Measurements from ENCODE around the gene LHFPL4.

Gene LHFPL4

DNA sequence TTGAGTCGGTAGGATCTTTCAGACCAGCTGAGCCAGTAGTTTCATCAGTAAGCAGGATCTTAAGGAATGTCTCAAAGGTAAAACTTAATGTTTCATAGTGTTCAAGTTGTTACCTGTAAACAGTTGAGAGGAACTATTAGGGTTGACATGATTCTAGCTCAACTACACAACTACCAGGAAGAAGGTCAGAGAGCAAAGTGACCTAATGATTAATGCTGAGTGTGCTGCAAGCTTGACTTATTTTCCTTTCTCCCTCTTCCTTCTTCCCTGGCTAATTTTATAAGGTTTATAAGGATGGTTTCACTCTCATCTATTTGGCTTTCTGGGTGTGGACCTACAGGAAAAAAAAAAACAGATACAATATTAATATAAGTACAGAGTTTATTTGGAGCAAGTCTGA lies 30.2 kb upstream of the LHFPL4 start:
- H4K91ac ChIP-seq (ENCODE audit: low read depth, low read length, poor library complexity) = no peak overlapping the region
- H2BK12ac ChIP-seq (ENCODE audit: low read length) = no peak overlapping the region
- H3K4me1 ChIP-seq (ENCODE audit: control insufficient read depth in 2 of 2, insufficient read depth in 1 of 2, low read depth in 1 of 2, low read length in 2 of 2) = no peaks in the 10 kb centered on the region
- H3K14ac ChIP-seq (ENCODE audit: low read length) = no peak overlapping the region
- peaks cover 1 to 5% of the 10 kb centered on the region in 2 donors for H3K9me3 ChIP-seq (replicated peaks in 1 of 2; ENCODE audit: control insufficient read depth in 2 of 2, insufficient read depth in 1 of 2, low read depth in 1 of 2, low read length in 2 of 2)
- WGBS, 2 donors (ENCODE audit: extremely low coverage in 2 of 2, insufficient read length in 2 of 2, insufficient replicate concordance in 1 of 2) = no CpG with 5 or more reads among the region's 1 CpG
- H2AFZ ChIP-seq (ENCODE audit: low read length) = no peak overlapping the region
- H3K27ac ChIP-seq (replicated peaks; ENCODE audit: low read length) = no peak overlapping the region
- H4K8ac ChIP-seq (ENCODE audit: low read depth, low read length) = no peak overlapping the region
- H3K36me3 ChIP-seq (replicated peaks in 1 of 2; ENCODE audit: control insufficient read depth in 2 of 2, insufficient read depth in 2 of 2, low read length in 2 of 2) = no peaks in the 10 kb centered on the region
- H3K18ac ChIP-seq (ENCODE audit: low read length) = no peak overlapping the region
- DNase-seq (ENCODE audit: low spot score) = no peak
- H2BK5ac ChIP-seq (ENCODE audit: low read length) = no peak overlapping the region
- no peak overlapping the region for H2AK5ac ChIP-seq (ENCODE audit: low read depth, low read length)
- H3K4ac ChIP-seq (ENCODE audit: low read length) = no peak overlapping the region
- H3K4me2 ChIP-seq (ENCODE audit: insufficient read depth, low read length, poor library complexity, severe bottlenecking) = no peak overlapping the region
- H3K4me3 ChIP-seq (ENCODE audit: low read length in 2 of 2) = no peak overlapping the region
- no peak overlapping the region for H2BK120ac ChIP-seq (ENCODE audit: low read depth, low read length)
- no peak overlapping the region for H3K9ac ChIP-seq (ENCODE audit: low read depth, low read length, poor library complexity)
- H3K27me3 ChIP-seq (ENCODE audit: control insufficient read depth in 3 of 3, insufficient read depth in 3 of 3, low read depth in 1 of 3, low read length in 3 of 3) = no peaks in the 10 kb centered on the region
- no peaks in the 10 kb centered on the region for H3K79me1 ChIP-seq (ENCODE audit: low read depth, low read length)
- no peak overlapping the region for H2BK15ac ChIP-seq (ENCODE audit: low read length)
- H3K23ac ChIP-seq (ENCODE audit: low read depth, low read length, poor library complexity) = no peak overlapping the region

DNA sequence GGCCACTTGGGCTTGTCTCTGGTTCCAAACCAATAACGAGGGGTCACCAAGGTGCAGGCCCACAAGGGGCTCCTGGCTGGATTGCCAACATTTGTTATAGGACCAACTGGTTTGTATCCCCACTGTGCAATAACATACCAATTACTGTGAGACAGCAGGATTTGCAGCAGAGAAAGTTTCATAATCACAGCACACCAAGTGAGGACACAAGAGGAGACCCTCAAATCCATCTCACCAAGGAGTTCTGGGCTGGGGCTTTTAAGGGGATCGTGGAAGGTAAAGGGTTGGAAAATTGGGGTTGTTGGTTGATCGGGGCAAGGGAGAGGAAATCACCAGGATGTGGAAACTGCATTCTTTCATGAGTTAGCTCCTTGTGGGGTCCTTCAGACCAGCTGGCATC lies 29.7 kb upstream of the LHFPL4 start:
- Histone ChIP-seq H3K79me1 (ENCODE audit: low read depth, low read length) (no peaks in the 10 kb centered on the region), H4K91ac (ENCODE audit: low read depth, low read length, poor library complexity) (no peak overlapping the region), H3K27me3 (ENCODE audit: control insufficient read depth in 3 of 3, insufficient read depth in 3 of 3, low read depth in 1 of 3, low read length in 3 of 3) (no peaks in the 10 kb centered on the region), H2AK5ac (ENCODE audit: low read depth, low read length) (no peak overlapping the region), H3K4me1 (ENCODE audit: control insufficient read depth in 2 of 2, insufficient read depth in 1 of 2, low read depth in 1 of 2, low read length in 2 of 2) (no peaks in the 10 kb centered on the region), H3K4me3 (ENCODE audit: low read length in 2 of 2) (no peak overlapping the region), H3K36me3 (replicated peaks in 1 of 2; ENCODE audit: control insufficient read depth in 2 of 2, insufficient read depth in 2 of 2, low read length in 2 of 2) (no peaks in the 10 kb centered on the region), H3K4ac (ENCODE audit: low read length) (no peak overlapping the region), H3K9me3 (replicated peaks in 1 of 2; ENCODE audit: control insufficient read depth in 2 of 2, insufficient read depth in 1 of 2, low read depth in 1 of 2, low read length in 2 of 2) (peaks cover 1 to 5% of the 10 kb centered on the region in 2 donors), H3K23ac (ENCODE audit: low read depth, low read length, poor library complexity) (no peak overlapping the region), H2BK12ac (ENCODE audit: low read length) (no peak overlapping the region), H3K18ac (ENCODE audit: low read length) (no peak overlapping the region), H2BK120ac (ENCODE audit: low read depth, low read length) (no peak overlapping the region), H2BK5ac (ENCODE audit: low read length) (no peak overlapping the region), H3K4me2 (ENCODE audit: insufficient read depth, low read length, poor library complexity, severe bottlenecking) (no peak overlapping the region), H4K8ac (ENCODE audit: low read depth, low read length) (no peak overlapping the region), H3K27ac (replicated peaks; ENCODE audit: low read length) (no peak overlapping the region), H2BK15ac (ENCODE audit: low read length) (no peak overlapping the region), H2AFZ (ENCODE audit: low read length) (no peak overlapping the region), H3K14ac (ENCODE audit: low read length) (no peak overlapping the region), H3K9ac (ENCODE audit: low read depth, low read length, poor library complexity) (no peak overlapping the region)
- no peak for DNase-seq (ENCODE audit: low spot score)
- no CpG with 5 or more reads among the region's 3 CpGs for WGBS, 2 donors (ENCODE audit: extremely low coverage in 2 of 2, insufficient read length in 2 of 2, insufficient replicate concordance in 1 of 2)

- WGBS, 2 donors (ENCODE audit: extremely low coverage in 2 of 2, insufficient read length in 2 of 2, insufficient replicate concordance in 1 of 2) = no CpG with 5 or more reads among the region's 3 CpGs
- DNase-seq (ENCODE audit: low spot score) = no peak
- H3K36me3 ChIP-seq (replicated peaks in 1 of 2; ENCODE audit: control insufficient read depth in 2 of 2, insufficient read depth in 2 of 2, low read length in 2 of 2) = no peaks in the 10 kb centered on the region
- no peak overlapping the region for H4K8ac ChIP-seq (ENCODE audit: low read depth, low read length)
- no peak overlapping the region for H3K4me3 ChIP-seq (ENCODE audit: low read length in 2 of 2)
- no peak overlapping the region for H2BK5ac ChIP-seq (ENCODE audit: low read length)
- no peak overlapping the region for H3K4me2 ChIP-seq (ENCODE audit: insufficient read depth, low read length, poor library complexity, severe bottlenecking)
- no peak overlapping the region for H3K4ac ChIP-seq (ENCODE audit: low read length)
- no peak overlapping the region for H2BK12ac ChIP-seq (ENCODE audit: low read length)
- H2AFZ ChIP-seq (ENCODE audit: low read length) = no peak overlapping the region
- no peak overlapping the region for H4K91ac ChIP-seq (ENCODE audit: low read depth, low read length, poor library complexity)
- H3K27me3 ChIP-seq (ENCODE audit: control insufficient read depth in 3 of 3, insufficient read depth in 3 of 3, low read depth in 1 of 3, low read length in 3 of 3) = no peaks in the 10 kb centered on the region
- peaks cover 1 to 5% of the 10 kb centered on the region in 2 donors for H3K9me3 ChIP-seq (replicated peaks in 1 of 2; ENCODE audit: control insufficient read depth in 2 of 2, insufficient read depth in 1 of 2, low read depth in 1 of 2, low read length in 2 of 2)
- H2BK15ac ChIP-seq (ENCODE audit: low read length) = no peak overlapping the region
- H3K27ac ChIP-seq (replicated peaks; ENCODE audit: low read length) = no peak overlapping the region
- no peak overlapping the region for H3K18ac ChIP-seq (ENCODE audit: low read length)
- no peaks in the 10 kb centered on the region for H3K4me1 ChIP-seq (ENCODE audit: control insufficient read depth in 2 of 2, insufficient read depth in 1 of 2, low read depth in 1 of 2, low read length in 2 of 2)
- H3K23ac ChIP-seq (ENCODE audit: low read depth, low read length, poor library complexity) = no peak overlapping the region
- no peak overlapping the region for H2AK5ac ChIP-seq (ENCODE audit: low read depth, low read length)
- H3K14ac ChIP-seq (ENCODE audit: low read length) = no peak overlapping the region
- no peak overlapping the region for H2BK120ac ChIP-seq (ENCODE audit: low read depth, low read length)
- H3K9ac ChIP-seq (ENCODE audit: low read depth, low read length, poor library complexity) = no peak overlapping the region
- H3K79me1 ChIP-seq (ENCODE audit: low read depth, low read length) = no peaks in the 10 kb centered on the region
Measured at GRCh38 chr3:9582332-9582731, 28.7 kb upstream of the LHFPL4 start.

DNA sequence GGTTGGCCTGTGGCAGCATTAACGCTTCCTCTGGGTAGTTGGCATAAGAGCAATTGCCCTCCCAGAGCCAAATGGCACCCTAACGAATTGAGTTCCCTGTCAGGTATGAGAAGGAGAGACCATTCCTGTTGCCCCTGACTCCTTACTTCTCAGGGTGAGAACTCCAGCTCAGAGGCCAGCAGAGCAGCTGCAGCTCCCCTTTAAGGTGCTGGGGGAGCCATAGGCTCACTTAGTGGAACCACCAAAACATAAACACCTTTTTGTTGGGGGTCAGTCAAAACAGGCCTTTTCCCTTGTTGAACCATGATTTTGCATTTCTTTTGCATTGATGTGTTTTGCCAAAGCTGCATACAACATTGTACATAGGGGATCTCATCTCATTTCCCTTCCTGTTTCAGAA lies 28.1 kb upstream of the LHFPL4 start:
- Histone ChIP-seq H3K4ac (ENCODE audit: low read length) (no peak overlapping the region), H2BK5ac (ENCODE audit: low read length) (no peak overlapping the region), H3K18ac (ENCODE audit: low read length) (no peak overlapping the region), H2BK120ac (ENCODE audit: low read depth, low read length) (no peak overlapping the region), H3K4me2 (ENCODE audit: insufficient read depth, low read length, poor library complexity, severe bottlenecking) (no peak overlapping the region), H2AK5ac (ENCODE audit: low read depth, low read length) (no peak overlapping the region), H3K27me3 (ENCODE audit: control insufficient read depth in 3 of 3, insufficient read depth in 3 of 3, low read depth in 1 of 3, low read length in 3 of 3) (no peaks in the 10 kb centered on the region), H3K79me1 (ENCODE audit: low read depth, low read length) (no peaks in the 10 kb centered on the region), H3K9ac (ENCODE audit: low read depth, low read length, poor library complexity) (no peak overlapping the region), H3K27ac (replicated peaks; ENCODE audit: low read length) (no peak overlapping the region), H4K8ac (ENCODE audit: low read depth, low read length) (no peak overlapping the region), H4K91ac (ENCODE audit: low read depth, low read length, poor library complexity) (no peak overlapping the region), H3K9me3 (replicated peaks in 1 of 2; ENCODE audit: control insufficient read depth in 2 of 2, insufficient read depth in 1 of 2, low read depth in 1 of 2, low read length in 2 of 2) (peaks cover 1 to 5% of the 10 kb centered on the region in 2 donors), H2AFZ (ENCODE audit: low read length) (no peak overlapping the region), H3K14ac (ENCODE audit: low read length) (no peak overlapping the region), H3K23ac (ENCODE audit: low read depth, low read length, poor library complexity) (no peak overlapping the region), H3K4me1 (ENCODE audit: control insufficient read depth in 2 of 2, insufficient read depth in 1 of 2, low read depth in 1 of 2, low read length in 2 of 2) (no peaks in the 10 kb centered on the region), H2BK12ac (ENCODE audit: low read length) (no peak overlapping the region), H3K36me3 (replicated peaks in 1 of 2; ENCODE audit: control insufficient read depth in 2 of 2, insufficient read depth in 2 of 2, low read length in 2 of 2) (no peaks in the 10 kb centered on the region), H2BK15ac (ENCODE audit: low read length) (no peak overlapping the region), H3K4me3 (ENCODE audit: low read length in 2 of 2) (no peak overlapping the region)
- no peak for DNase-seq (ENCODE audit: low spot score)
- WGBS, 2 donors (ENCODE audit: extremely low coverage in 2 of 2, insufficient read length in 2 of 2, insufficient replicate concordance in 1 of 2) = no CpG with 5 or more reads among the region's 2 CpGs
